Spleen (tissue), 11 donors: ENCODE results near the gene SCART1. TPM values are rescaled to one million over a fixed set of nuclear protein-coding genes. Genes with fewer than 3 reads are reported as not detected.

Source experiments
- DNase-seq: peaks from one replicate; pipeline ENCODE4 v3.0.0-alpha.2; 2020
- H3K27ac ChIP-seq, 8 donors: fragments of 200-600 bp; sonication (generic) in 7 of 8; 1 replicate in 4 of 8; 2 replicates in 4 of 8; pipeline versions ENCODE4 v1.5.0 to v1.8.0; 2016 to 2021; ENCODE audit warnings: inconsistent platforms in 4 of 8, mild to moderate bottlenecking in 4 of 8, moderate library complexity in 1 of 8
- H3K27me3 ChIP-seq, 7 donors: fragments of 200-600 bp; sonication (generic) in 6 of 7; replicated peaks in 1 of 7; 1 replicate in 4 of 7; 2 replicates in 3 of 7; pipeline versions ENCODE4 v1.5.0 to v1.8.0; 2016 to 2021; ENCODE audit warnings: inconsistent platforms in 3 of 7, mild to moderate bottlenecking in 1 of 7
- H3K36me3 ChIP-seq, 6 donors: fragments of 200-600 bp; sonication (generic) in 5 of 6; 1 replicate in 4 of 6; 2 replicates in 2 of 6; pipeline versions ENCODE4 v1.5.0 to v1.8.0; 2016 to 2021; ENCODE audit warnings: inconsistent platforms in 2 of 6
- H3K4me1 ChIP-seq, 6 donors: fragments of 200-600 bp; sonication (generic) in 5 of 6; 1 replicate in 3 of 6; 2 replicates in 3 of 6; pipeline versions ENCODE4 v1.5.0 to v1.8.0; 2016 to 2021; ENCODE audit warnings: inconsistent platforms in 3 of 6
- H3K4me3 ChIP-seq, 8 donors: fragments of 200-600 bp; sonication (generic) in 7 of 8; 1 replicate in 4 of 8; 2 replicates in 4 of 8; pipeline versions ENCODE4 v1.5.0 to v1.8.0; 2016 to 2021; ENCODE audit warnings: inconsistent platforms in 4 of 8, mild to moderate bottlenecking in 4 of 8, moderate library complexity in 2 of 8
- H3K9me3 ChIP-seq, 8 donors: fragments of 200-600 bp; sonication (generic) in 7 of 8; 1 replicate in 4 of 8; 2 replicates in 4 of 8; pipeline versions ENCODE4 v1.5.0 to v1.8.0; 2016 to 2021; ENCODE audit warnings: inconsistent platforms in 4 of 8
- POLR2A ChIP-seq, 3 donors: fragments of 450-650 bp; IDR thresholded peaks; one replicate each; pipeline ENCODE4 v1.5.1; 2017; ENCODE audit warnings: antibody characterized with exemption in 3 of 3, mild to moderate bottlenecking in 1 of 3
- POLR2AphosphoS5 ChIP-seq, 3 donors: sonication (generic); formaldehyde crosslinking; IDR thresholded peaks; one replicate each; pipeline ENCODE4 v1.5.1; 2017; ENCODE audit warnings: antibody characterized with exemption in 3 of 3
- WGBS, 5 donors: extraction: QIAGEN DNeasy Blood & Tissue Kit in 3 of 5; methylation state at CpG; one replicate each; pipeline versions ENCODE4 v1.1.5 to v1.1.7; 2013 to 2018; 5-methylcytosine and 5-hydroxymethylcytosine counted together
- intact Hi-C: fragments of 100-400 bp; cut with DNase I; formaldehyde crosslinking; loops from one replicate; pipeline ENCODE4 v1.15.0; 2023; ENCODE audit warnings: low total_unique reads
- polyA plus RNA-seq, 3 donors: library from polyadenylated mRNA; stranded (reverse); fragments of 200-250 nt; gene quantifications; one replicate each; pipeline ENCODE4 v1.2.1, GENCODE V29; 2013
- total RNA-seq, 7 donors: library from RNA; depleted of rRNA in 3 of 7; stranded (reverse); fragments of >200 nt in 3 of 7; fragmentation: NEBNext Ultra II Directional in 4 of 7; extraction: Animal tissue kit (Norgen Biotek cat#: 25700) in 4 of 7; gene quantifications; one replicate each; pipeline versions ENCODE4 v1.1.0 to v1.2.1, GENCODE V29; 2016 to 2021
- TF ChIP-seq, protein P1 (sequence below), 11 experiments: fragments of 200-600 bp in 7 of 11; fragments of 450-650 bp in 4 of 11; sonication (generic) in 4 of 11; IDR thresholded peaks in 8 of 11; conservative IDR thresholded peaks in 3 of 11; 1 replicate in 7 of 11; 2 replicates in 4 of 11; pipeline versions ENCODE4 v1.4.0 to v1.8.0; 2016 to 2021; ENCODE audit warnings: antibody characterized with exemption in 11 of 11, inconsistent platforms in 4 of 11, mild to moderate bottlenecking in 1 of 11
- donor health status: healthy with polysubstance abuse.
- donor health status: DM: no; HTN: no; CAD: no; lungs with moderate emphysema.
- donor health status: DM: no; HTN: no; CAD: no.
- donor health status: Bipolar disorder and iron deficiency.
- donor health status: healthy.
- donor health status: DM: no; HTN: no; CAD: no.
- donor health status: DM: yes; HTN: yes; CAD: no.

The SCART1 gene
- total and polyA plus RNA-seq, 10 donors: 0.36 to 9.7 (median 4.9) TPM

DNA sequence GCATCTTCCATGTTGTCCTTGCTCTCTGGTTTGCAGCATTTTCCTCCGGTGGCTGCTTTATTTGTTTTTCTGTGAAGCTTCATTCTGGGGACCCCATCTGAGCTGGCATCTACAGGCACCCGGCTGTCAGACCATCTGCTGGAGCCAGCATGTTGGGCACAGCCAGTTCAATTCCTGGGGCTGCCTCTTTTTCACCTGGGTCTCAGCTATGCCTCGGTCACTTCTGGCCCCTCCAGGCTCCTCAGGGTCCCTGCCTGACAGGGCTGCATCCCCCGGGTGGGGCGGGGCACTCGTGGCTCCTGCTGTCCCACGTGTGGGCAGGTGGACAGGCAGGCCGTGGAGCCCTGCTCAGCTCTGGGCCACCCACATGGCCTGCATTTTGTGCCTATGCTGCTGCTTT is 8.1 kb downstream of the SCART1 start:
- intact Hi-C loops: no loop called here
- WGBS, 5 donors: 74 to 83% (median 76%) methylated on average over 8 of the region's 8 CpGs
- DNase-seq: no peak
- no peak overlapping the region for H3K4me3 ChIP-seq
- no peak for TF ChIP-seq POLR2AphosphoS5 (IDR thresholded peaks at IDR 0.05)
- TF ChIP-seq, protein P1, sequence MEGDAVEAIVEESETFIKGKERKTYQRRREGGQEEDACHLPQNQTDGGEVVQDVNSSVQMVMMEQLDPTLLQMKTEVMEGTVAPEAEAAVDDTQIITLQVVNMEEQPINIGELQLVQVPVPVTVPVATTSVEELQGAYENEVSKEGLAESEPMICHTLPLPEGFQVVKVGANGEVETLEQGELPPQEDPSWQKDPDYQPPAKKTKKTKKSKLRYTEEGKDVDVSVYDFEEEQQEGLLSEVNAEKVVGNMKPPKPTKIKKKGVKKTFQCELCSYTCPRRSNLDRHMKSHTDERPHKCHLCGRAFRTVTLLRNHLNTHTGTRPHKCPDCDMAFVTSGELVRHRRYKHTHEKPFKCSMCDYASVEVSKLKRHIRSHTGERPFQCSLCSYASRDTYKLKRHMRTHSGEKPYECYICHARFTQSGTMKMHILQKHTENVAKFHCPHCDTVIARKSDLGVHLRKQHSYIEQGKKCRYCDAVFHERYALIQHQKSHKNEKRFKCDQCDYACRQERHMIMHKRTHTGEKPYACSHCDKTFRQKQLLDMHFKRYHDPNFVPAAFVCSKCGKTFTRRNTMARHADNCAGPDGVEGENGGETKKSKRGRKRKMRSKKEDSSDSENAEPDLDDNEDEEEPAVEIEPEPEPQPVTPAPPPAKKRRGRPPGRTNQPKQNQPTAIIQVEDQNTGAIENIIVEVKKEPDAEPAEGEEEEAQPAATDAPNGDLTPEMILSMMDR (IDR thresholded peaks at IDR 0.05 in 8 of 11, conservative IDR thresholded peaks at IDR 0.05 in 3 of 11): no peak
- TF ChIP-seq POLR2A (IDR thresholded peaks at IDR 0.05): no peak
- H3K27ac ChIP-seq: no peak overlapping the region
- H3K9me3 ChIP-seq: no peaks in the 10 kb centered on the region
- no peaks in the 10 kb centered on the region for H3K36me3 ChIP-seq
- H3K4me1 ChIP-seq: no peaks in the 10 kb centered on the region
- H3K27me3 ChIP-seq: peaks cover 0 to 6% (median 0%) of the 10 kb centered on the region in 7 donors

DNA sequence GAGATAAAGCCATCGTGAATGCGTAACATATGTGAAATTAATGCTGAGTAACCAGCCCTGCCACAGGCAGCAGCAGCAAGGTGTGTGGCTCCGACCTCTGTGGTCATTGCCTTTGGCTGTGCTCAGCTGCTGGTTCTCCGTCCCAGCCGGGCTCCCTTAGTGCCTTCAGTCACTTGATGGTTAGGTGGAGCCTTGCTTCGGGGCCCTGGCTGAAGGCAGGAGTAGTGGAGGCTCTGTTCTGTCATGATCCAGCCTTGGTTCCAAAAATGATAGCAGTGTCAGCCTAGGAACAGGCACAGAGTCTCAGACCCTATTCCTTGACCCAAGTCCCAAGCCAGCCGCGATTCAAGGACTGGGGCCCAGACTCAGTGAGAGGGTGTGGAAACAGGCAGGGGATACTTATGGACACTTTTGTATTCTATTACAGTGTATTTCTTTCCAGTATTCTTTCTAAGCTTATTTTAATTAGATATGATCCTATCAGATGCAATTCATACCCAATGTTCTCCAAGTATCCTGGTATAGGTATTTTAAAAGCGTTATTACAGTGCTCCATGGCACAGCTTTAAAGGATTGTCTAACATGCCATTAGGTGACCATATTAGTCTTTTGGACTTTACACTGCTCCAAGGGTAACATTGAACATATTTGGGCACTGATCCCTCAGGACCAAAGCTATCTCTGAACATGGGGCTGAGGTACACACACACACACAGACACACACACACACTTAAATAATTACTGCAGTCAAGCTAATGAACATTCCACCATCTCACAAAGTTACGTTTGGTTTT is 9.0 kb downstream of the SCART1 start:
- WGBS, 5 donors: 86 to 94% (median 90%) methylated on average over 9 to 10 of the region's 10 CpGs
- TF ChIP-seq, protein P1 (IDR thresholded peaks at IDR 0.05 in 8 of 11, conservative IDR thresholded peaks at IDR 0.05 in 3 of 11): no peak
- TF ChIP-seq POLR2AphosphoS5 (IDR thresholded peaks at IDR 0.05) (no peak), POLR2A (IDR thresholded peaks at IDR 0.05) (no peak)
- Histone ChIP-seq H3K4me3 (no peak overlapping the region), H3K27me3 (peaks cover 0 to 6% (median 0%) of the 10 kb centered on the region in 7 donors), H3K36me3 (peaks cover 0 to 8% (median 2%) of the 10 kb centered on the region in 6 donors), H3K4me1 (no peaks in the 10 kb centered on the region), H3K27ac (no peak overlapping the region), H3K9me3 (no peaks in the 10 kb centered on the region)
- no peak for DNase-seq
- intact Hi-C loops: no loop called here

DNA sequence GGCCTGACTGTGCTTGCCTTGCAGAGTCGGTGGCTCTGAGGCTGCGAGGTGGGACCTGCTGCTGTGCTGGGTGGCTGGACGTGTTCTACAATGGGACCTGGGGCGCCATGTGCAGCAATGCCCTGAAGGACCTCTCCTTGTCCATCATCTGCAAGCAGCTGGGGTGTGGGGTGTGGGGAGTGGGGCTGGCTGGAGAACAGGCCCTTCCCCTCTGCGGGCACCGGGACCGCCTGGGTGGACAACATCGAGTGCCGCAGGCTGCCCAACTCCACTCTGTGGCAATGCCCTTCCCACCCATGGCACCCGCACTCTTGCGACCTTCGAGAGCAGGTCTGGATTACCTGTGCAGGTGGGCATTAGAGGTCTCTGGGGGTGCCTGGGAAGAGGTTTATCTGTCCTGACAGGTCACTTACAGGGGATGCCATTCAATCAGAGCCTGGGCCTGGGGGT is 10.9 kb downstream of the SCART1 start:
- Histone ChIP-seq H3K27me3 (peaks cover 0 to 6% (median 0%) of the 10 kb centered on the region in 7 donors), H3K27ac (no peak overlapping the region), H3K4me1 (no peaks in the 10 kb centered on the region), H3K9me3 (peaks cover 0 to 4% (median 0%) of the 10 kb centered on the region in 8 donors), H3K36me3 (peaks cover 0 to 17% (median 3%) of the 10 kb centered on the region in 6 donors), H3K4me3 (no peak overlapping the region)
- WGBS, 5 donors: 87 to 98% (median 90%) methylated on average over 5 to 12 of the region's 12 CpGs
- intact Hi-C loops: no loop called here
- DNase-seq: no peak
- TF ChIP-seq, protein P1 (IDR thresholded peaks at IDR 0.05 in 8 of 11, conservative IDR thresholded peaks at IDR 0.05 in 3 of 11): no peak
- no peak for TF ChIP-seq POLR2AphosphoS5 (IDR thresholded peaks at IDR 0.05)
- TF ChIP-seq POLR2A (IDR thresholded peaks at IDR 0.05): no peak

DNA sequence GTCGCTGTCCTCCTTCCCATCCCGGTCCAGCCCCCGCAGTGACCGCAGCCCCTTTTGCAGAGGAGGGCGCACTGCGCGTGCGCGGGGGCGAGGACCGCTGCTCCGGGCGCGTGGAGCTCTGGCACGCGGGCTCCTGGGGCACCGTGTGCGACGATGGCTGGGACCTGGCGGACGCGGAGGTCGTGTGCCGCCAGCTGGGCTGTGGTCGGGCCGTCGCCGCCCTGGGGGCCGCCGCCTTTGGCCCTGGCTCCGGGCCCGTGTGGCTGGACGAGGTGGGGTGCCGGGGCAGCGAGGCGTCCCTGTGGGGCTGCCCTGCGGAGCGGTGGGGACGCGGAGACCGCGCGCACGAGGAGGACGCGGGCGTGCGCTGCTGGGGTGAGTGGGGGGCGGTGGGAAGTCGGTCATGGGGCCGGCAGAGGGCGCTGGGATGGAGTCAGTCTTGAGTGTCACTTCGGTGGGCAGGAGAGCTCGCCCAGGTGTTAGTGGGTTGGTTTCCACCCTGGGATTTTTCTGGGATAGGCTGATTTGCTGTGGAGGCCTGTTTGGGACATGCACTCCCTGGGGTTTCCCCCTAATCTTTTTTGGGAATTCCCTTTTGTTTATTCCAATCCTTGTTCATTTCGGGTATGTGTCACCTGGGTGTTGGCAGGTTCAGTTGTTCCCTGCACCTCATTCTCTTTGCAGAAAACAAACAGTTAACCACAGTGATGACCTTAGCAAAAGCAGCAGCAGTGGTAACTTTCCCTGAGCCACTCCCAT is 11.6 kb downstream of the SCART1 start:
- Histone ChIP-seq H3K9me3 (peaks cover 0 to 5% (median 0%) of the 10 kb centered on the region in 8 donors), H3K36me3 (peaks cover 0 to 19% (median 3%) of the 10 kb centered on the region in 6 donors), H3K27ac (no peak overlapping the region), H3K4me1 (no peaks in the 10 kb centered on the region), H3K4me3 (no peak overlapping the region), H3K27me3 (peaks cover 0 to 6% (median 0%) of the 10 kb centered on the region in 7 donors)
- no peak for TF ChIP-seq POLR2A (IDR thresholded peaks at IDR 0.05)
- no peak for DNase-seq
- intact Hi-C loops: no loop called here
- 31 to 62% (median 42%) methylated on average over 23 to 55 of the region's 55 CpGs for WGBS, 5 donors
